ENCODE results near the gene BLOC1S1.
A peak's percentile ranks its signal among the peaks of the same experiment; 100 is the strongest.

The BLOC1S1 gene

DNA sequence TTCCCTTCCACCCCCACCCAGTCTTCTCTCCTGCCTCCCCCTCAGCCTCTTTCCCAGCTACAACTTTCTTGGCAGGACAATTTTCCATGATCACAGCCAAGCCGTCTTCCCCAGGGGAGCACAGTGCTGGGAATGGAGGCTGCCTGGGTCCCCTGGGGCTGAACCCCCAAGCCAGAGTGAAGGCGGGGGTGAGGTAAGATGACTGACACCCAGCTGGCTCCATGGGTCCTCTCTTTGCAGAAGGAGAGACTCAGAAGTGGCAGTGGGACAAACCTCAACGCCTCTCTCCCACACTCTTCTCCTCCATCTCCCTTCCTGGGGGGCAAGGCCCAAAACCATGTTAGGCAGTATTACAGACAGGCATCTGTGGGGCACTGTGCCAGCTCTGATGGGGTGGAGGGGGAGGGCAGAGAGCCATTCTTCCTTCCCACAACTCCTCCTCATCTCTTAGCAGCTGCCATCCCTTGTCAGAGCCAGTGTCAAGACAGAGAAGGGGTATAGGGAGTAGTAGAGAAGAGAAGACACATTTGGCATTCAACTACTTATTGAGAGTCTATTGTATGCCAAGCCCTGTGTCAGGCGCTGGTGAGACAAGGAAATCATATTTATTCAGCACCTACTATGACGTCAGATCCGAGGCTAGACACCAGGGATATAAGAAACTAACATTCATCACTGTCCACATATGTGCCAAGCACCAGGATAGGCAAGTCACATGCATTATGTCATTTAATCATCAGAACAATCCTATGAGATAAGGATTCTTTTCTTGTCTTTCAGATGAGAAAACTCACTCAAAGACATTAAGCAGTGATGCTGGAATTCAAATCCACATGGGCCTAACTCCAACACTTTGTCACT lies 11.7 kb upstream of the BLOC1S1 start:
- no peak overlapping the region for H3K4ac ChIP-seq (ENCODE audit: low read length)
- peaks cover 5% of the 10 kb centered on the region for H3K79me1 ChIP-seq (ENCODE audit: low read depth, low read length)
- H2BK120ac ChIP-seq (ENCODE audit: low read depth, low read length): no peak overlapping the region
- H4K91ac ChIP-seq (ENCODE audit: low read depth, low read length, poor library complexity): no peak overlapping the region
- WGBS, 2 donors (ENCODE audit: extremely low coverage in 2 of 2, insufficient read length in 2 of 2, insufficient replicate concordance in 1 of 2): no CpG with 5 or more reads among the region's 6 CpGs
- no peak overlapping the region for H2BK15ac ChIP-seq (ENCODE audit: low read length)
- H3K4me3 ChIP-seq (ENCODE audit: low read length in 2 of 2): no peak overlapping the region
- DNase-seq (ENCODE audit: low spot score): no peak
- H3K4me2 ChIP-seq (ENCODE audit: insufficient read depth, low read length, poor library complexity, severe bottlenecking): no peak overlapping the region
- H3K36me3 ChIP-seq (replicated peaks in 1 of 2; ENCODE audit: control insufficient read depth in 2 of 2, insufficient read depth in 2 of 2, low read length in 2 of 2): peaks cover 0 to 13% of the 10 kb centered on the region in 2 donors
- no peaks in the 10 kb centered on the region for H3K9me3 ChIP-seq (replicated peaks in 1 of 2; ENCODE audit: control insufficient read depth in 2 of 2, insufficient read depth in 1 of 2, low read depth in 1 of 2, low read length in 2 of 2)
- H3K9ac ChIP-seq (ENCODE audit: low read depth, low read length, poor library complexity): no peak overlapping the region
- H3K4me1 ChIP-seq (ENCODE audit: control insufficient read depth in 2 of 2, insufficient read depth in 1 of 2, low read depth in 1 of 2, low read length in 2 of 2): peaks cover 15 to 24% of the 10 kb centered on the region in 2 donors
- H3K23ac ChIP-seq (ENCODE audit: low read depth, low read length, poor library complexity): no peak overlapping the region
- no peak overlapping the region for H2BK12ac ChIP-seq (ENCODE audit: low read length)
- peaks cover 0 to 17% (median 0%) of the 10 kb centered on the region in 3 experiments for H3K27me3 ChIP-seq (ENCODE audit: control insufficient read depth in 3 of 3, insufficient read depth in 3 of 3, low read depth in 1 of 3, low read length in 3 of 3)
- no peak overlapping the region for H3K27ac ChIP-seq (replicated peaks; ENCODE audit: low read length)
- H3K14ac ChIP-seq (ENCODE audit: low read length): peak overlapping the region; percentile 2
- no peak overlapping the region for H3K18ac ChIP-seq (ENCODE audit: low read length)
- H2AK5ac ChIP-seq (ENCODE audit: low read depth, low read length): no peak overlapping the region
- no peak overlapping the region for H2BK5ac ChIP-seq (ENCODE audit: low read length)
- no peak overlapping the region for H4K8ac ChIP-seq (ENCODE audit: low read depth, low read length)
- no peak overlapping the region for H2AFZ ChIP-seq (ENCODE audit: low read length)

DNA sequence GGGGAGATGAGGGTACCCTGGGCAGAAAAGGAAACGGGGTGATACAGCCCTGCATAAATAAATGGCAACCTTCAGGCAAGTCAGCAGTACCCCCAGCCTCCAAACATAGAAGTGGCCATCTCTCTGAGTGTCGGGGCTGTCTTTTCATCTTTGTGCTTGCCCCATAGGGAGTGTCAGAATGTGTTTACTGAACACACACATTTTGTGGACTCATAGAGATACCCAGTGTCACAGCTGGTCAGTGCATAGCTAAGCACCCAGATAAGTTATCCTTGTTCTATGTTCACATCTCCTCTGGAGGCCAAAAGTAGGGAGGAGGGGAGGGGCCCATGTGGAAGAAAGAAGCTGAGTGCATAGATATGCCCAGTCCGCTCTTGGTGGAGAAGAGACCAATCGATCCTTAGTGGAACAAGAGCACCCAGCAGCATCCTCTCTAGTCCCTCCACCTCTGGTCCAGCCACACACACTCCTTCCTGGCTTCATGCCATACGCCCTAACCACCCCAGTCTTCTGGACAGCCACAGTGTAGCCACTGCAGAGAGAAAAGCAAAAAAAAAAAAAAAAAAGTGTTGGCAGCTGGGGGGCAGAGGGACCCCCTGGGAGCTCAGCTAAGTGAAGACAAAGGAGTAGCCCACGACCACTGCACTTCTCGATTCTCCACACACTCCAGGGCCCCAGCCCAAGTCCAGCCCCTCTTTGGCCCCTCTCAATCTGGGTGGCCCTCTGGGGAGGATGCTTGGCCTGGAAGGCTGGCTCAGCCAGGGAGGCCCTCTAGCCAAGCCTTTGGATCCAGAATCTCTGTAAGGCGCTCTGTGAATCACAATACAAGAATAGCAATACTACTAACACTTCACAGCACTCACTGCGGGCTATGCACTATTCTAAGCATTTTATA lies 10.8 kb upstream of the BLOC1S1 start:
- H3K9ac ChIP-seq (ENCODE audit: low read depth, low read length, poor library complexity): no peak overlapping the region
- no peak overlapping the region for H3K18ac ChIP-seq (ENCODE audit: low read length)
- H2BK5ac ChIP-seq (ENCODE audit: low read length): no peak overlapping the region
- no peak overlapping the region for H3K4me3 ChIP-seq (ENCODE audit: low read length in 2 of 2)
- H3K27me3 ChIP-seq (ENCODE audit: control insufficient read depth in 3 of 3, insufficient read depth in 3 of 3, low read depth in 1 of 3, low read length in 3 of 3): peaks cover 0 to 24% (median 0%) of the 10 kb centered on the region in 3 experiments
- WGBS, 2 donors (ENCODE audit: extremely low coverage in 2 of 2, insufficient read length in 2 of 2, insufficient replicate concordance in 1 of 2): no CpG with 5 or more reads among the region's 9 CpGs
- no peak overlapping the region for H2AK5ac ChIP-seq (ENCODE audit: low read depth, low read length)
- peaks cover 15 to 24% of the 10 kb centered on the region in 2 donors for H3K4me1 ChIP-seq (ENCODE audit: control insufficient read depth in 2 of 2, insufficient read depth in 1 of 2, low read depth in 1 of 2, low read length in 2 of 2)
- peaks cover 5% of the 10 kb centered on the region for H3K79me1 ChIP-seq (ENCODE audit: low read depth, low read length)
- DNase-seq (ENCODE audit: low spot score): no peak
- no peak overlapping the region for H3K4ac ChIP-seq (ENCODE audit: low read length)
- no peak overlapping the region for H2BK12ac ChIP-seq (ENCODE audit: low read length)
- no peak overlapping the region for H3K4me2 ChIP-seq (ENCODE audit: insufficient read depth, low read length, poor library complexity, severe bottlenecking)
- H2BK120ac ChIP-seq (ENCODE audit: low read depth, low read length): no peak overlapping the region
- no peak overlapping the region for H3K27ac ChIP-seq (replicated peaks; ENCODE audit: low read length)
- H2BK15ac ChIP-seq (ENCODE audit: low read length): no peak overlapping the region
- no peak overlapping the region for H3K14ac ChIP-seq (ENCODE audit: low read length)
- H2AFZ ChIP-seq (ENCODE audit: low read length): no peak overlapping the region
- H4K91ac ChIP-seq (ENCODE audit: low read depth, low read length, poor library complexity): no peak overlapping the region
- H3K9me3 ChIP-seq (replicated peaks in 1 of 2; ENCODE audit: control insufficient read depth in 2 of 2, insufficient read depth in 1 of 2, low read depth in 1 of 2, low read length in 2 of 2): no peaks in the 10 kb centered on the region
- peaks cover 0 to 11% of the 10 kb centered on the region in 2 donors for H3K36me3 ChIP-seq (replicated peaks in 1 of 2; ENCODE audit: control insufficient read depth in 2 of 2, insufficient read depth in 2 of 2, low read length in 2 of 2)
- H3K23ac ChIP-seq (ENCODE audit: low read depth, low read length, poor library complexity): no peak overlapping the region
- H4K8ac ChIP-seq (ENCODE audit: low read depth, low read length): no peak overlapping the region

DNA sequence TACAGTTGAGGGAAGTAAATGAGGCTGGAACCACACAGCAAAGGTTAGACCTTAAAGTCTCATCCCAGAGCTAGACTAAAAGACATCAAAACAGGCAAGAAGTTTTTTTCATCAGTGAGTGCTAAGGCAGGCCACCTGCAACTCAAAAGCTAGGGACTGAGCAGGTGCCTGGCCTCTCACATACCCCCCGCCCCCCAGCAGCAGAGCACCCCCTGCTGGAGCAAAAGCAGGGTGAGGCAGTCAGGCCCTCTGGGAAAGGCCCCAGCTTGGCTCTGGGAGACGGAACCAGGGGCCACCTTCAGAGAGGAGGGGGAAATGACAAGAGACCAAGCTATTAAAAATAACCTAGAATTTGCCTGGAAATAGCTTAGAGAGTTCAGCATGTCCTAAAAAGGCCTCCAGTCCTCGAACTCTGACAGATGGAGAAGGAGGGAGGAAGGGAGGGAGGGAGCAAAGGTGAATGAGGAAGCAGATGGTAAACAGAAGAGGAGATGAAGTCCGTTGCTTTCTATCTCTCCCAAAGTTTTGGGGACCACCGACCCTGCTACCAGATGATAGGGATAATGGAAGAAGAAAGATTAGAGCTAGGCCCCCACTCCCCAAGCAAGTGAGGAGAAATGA lies 10.0 kb upstream of the BLOC1S1 start:
- H2BK12ac ChIP-seq (ENCODE audit: low read length): no peak overlapping the region
- no peaks in the 10 kb centered on the region for H3K9me3 ChIP-seq (replicated peaks in 1 of 2; ENCODE audit: control insufficient read depth in 2 of 2, insufficient read depth in 1 of 2, low read depth in 1 of 2, low read length in 2 of 2)
- H3K4me2 ChIP-seq (ENCODE audit: insufficient read depth, low read length, poor library complexity, severe bottlenecking): peak overlapping the region; percentile 74
- H2BK120ac ChIP-seq (ENCODE audit: low read depth, low read length): no peak overlapping the region
- H3K23ac ChIP-seq (ENCODE audit: low read depth, low read length, poor library complexity): no peak overlapping the region
- H2BK5ac ChIP-seq (ENCODE audit: low read length): no peak overlapping the region
- H2BK15ac ChIP-seq (ENCODE audit: low read length): no peak overlapping the region
- no peak overlapping the region for H3K18ac ChIP-seq (ENCODE audit: low read length)
- no peak overlapping the region for H2AFZ ChIP-seq (ENCODE audit: low read length)
- H4K91ac ChIP-seq (ENCODE audit: low read depth, low read length, poor library complexity): no peak overlapping the region
- no peak overlapping the region for H2AK5ac ChIP-seq (ENCODE audit: low read depth, low read length)
- no peak overlapping the region for H3K14ac ChIP-seq (ENCODE audit: low read length)
- no peak overlapping the region for H3K4ac ChIP-seq (ENCODE audit: low read length)
- no peak overlapping the region for H3K9ac ChIP-seq (ENCODE audit: low read depth, low read length, poor library complexity)
- no peak overlapping the region for H4K8ac ChIP-seq (ENCODE audit: low read depth, low read length)
- no peak for DNase-seq (ENCODE audit: low spot score)
- H3K27me3 ChIP-seq (ENCODE audit: control insufficient read depth in 3 of 3, insufficient read depth in 3 of 3, low read depth in 1 of 3, low read length in 3 of 3): peaks cover 0 to 24% (median 0%) of the 10 kb centered on the region in 3 experiments
- no CpG with 5 or more reads among the region's 5 CpGs for WGBS, 2 donors (ENCODE audit: extremely low coverage in 2 of 2, insufficient read length in 2 of 2, insufficient replicate concordance in 1 of 2)
- peaks cover 0 to 9% of the 10 kb centered on the region in 2 donors for H3K36me3 ChIP-seq (replicated peaks in 1 of 2; ENCODE audit: control insufficient read depth in 2 of 2, insufficient read depth in 2 of 2, low read length in 2 of 2)
- no peak overlapping the region for H3K27ac ChIP-seq (replicated peaks; ENCODE audit: low read length)
- H3K4me3 ChIP-seq (ENCODE audit: low read length in 2 of 2): peak overlapping the region; percentile 76 to 92
- H3K79me1 ChIP-seq (ENCODE audit: low read depth, low read length): peaks cover 4% of the 10 kb centered on the region
- peaks cover 15 to 24% of the 10 kb centered on the region in 2 donors for H3K4me1 ChIP-seq (ENCODE audit: control insufficient read depth in 2 of 2, insufficient read depth in 1 of 2, low read depth in 1 of 2, low read length in 2 of 2)
